ENCODE results near the gene GALNS. TPM values are rescaled to one million over a fixed set of nuclear protein-coding genes. Genes with fewer than 3 reads are reported as not detected.
"Not testable (repeated sequence)": the region's sequence is repeated elsewhere in the genome, so short reads cannot be mapped to it uniquely, and the experiment has no call there.

The GALNS gene
- total RNA-seq, 2 experiments from 2014 or later: 30.8 to 38.8 TPM

- CTCF ChIA-PET: interaction anchor here (1.2 kb wide), 1 partner anchor 30 kb away, joined by 4 read pairs; no protein-coding TSS in a partner anchor
- H3K27ac Mint-ChIP-seq: no peak overlapping the region
- no peaks in the 10 kb centered on the region for H3K9me3 Mint-ChIP-seq (ENCODE audit: low read depth)
- no peak for DNase-seq
- H3K4me1 Mint-ChIP-seq: peaks cover 22% of the 10 kb centered on the region
- ATAC-seq: no peak
- no peak overlapping the region for H3K4me3 Mint-ChIP-seq
- H3K36me3 Mint-ChIP-seq: peaks cover 3% of the 10 kb centered on the region
- H3K27me3 Mint-ChIP-seq: no peaks in the 10 kb centered on the region
These were observed 82.9 kb downstream of the GALNS start for GRCh38 chr16:88773812-88774291.

GRCh38 chr16:88772871-88773811, 83.6 kb downstream of the GALNS start:
- peaks cover 3% of the 10 kb centered on the region for H3K36me3 Mint-ChIP-seq
- CTCF ChIA-PET: interaction anchor here (0.9 to 2.9 kb wide), 3 partner anchors 8 to 30 kb away, joined by 3 to 12 read pairs (median 4); no protein-coding TSS in a partner anchor
- DNase-seq: no peak
- H3K4me3 Mint-ChIP-seq: no peak overlapping the region
- H3K27me3 Mint-ChIP-seq: no peaks in the 10 kb centered on the region
- no peaks in the 10 kb centered on the region for H3K9me3 Mint-ChIP-seq (ENCODE audit: low read depth)
- no peak for ATAC-seq
- H3K4me1 Mint-ChIP-seq: peaks cover 23% of the 10 kb centered on the region
- H3K27ac Mint-ChIP-seq: no peak overlapping the region

DNA sequence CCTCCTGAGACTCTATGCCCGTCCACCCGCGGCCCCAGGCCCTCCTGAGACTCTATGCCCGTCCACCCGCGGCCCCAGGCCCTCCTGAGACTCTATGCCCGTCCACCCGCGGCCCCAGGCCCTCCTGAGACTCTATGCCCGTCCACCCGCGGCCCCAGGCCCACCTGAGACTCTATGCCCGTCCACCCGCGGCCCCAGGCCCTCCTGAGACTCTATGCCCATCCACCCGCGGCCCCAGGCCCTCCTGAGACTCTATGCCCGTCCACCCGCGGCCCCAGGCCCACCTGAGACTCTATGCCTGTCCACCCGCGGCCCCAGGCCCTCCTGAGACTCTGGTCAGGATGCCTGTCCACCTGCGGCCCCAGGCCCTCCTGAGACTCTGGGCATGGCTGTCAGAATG, 85.0 kb downstream of the GALNS start:
- not testable (repeated sequence) for DNase-seq; H3K36me3 Mint-ChIP-seq; ATAC-seq; H3K27me3 Mint-ChIP-seq; H3K4me3 Mint-ChIP-seq; H3K9me3 Mint-ChIP-seq (ENCODE audit: low read depth); H3K27ac Mint-ChIP-seq
- peaks cover 30% of the 10 kb centered on the region for H3K4me1 Mint-ChIP-seq
- CTCF ChIA-PET: interaction anchor here (1.1 to 2.9 kb wide), 2 partner anchors 9 to 34 kb away, joined by 3 to 12 read pairs; no protein-coding TSS in a partner anchor

GRCh38 chr16:88771294-88771772, 85.4 kb downstream of the GALNS start:
- DNase-seq (no peak), ATAC-seq (no peak)
- Mint-ChIP-seq H3K9me3 (ENCODE audit: low read depth) (no peaks in the 10 kb centered on the region), H3K27me3 (no peaks in the 10 kb centered on the region), H3K36me3 (no peaks in the 10 kb centered on the region), H3K27ac (no peak overlapping the region), H3K4me3 (no peak overlapping the region), H3K4me1 (peaks cover 32% of the 10 kb centered on the region)
- CTCF ChIA-PET: interaction anchor here (1.1 to 2.9 kb wide), 2 partner anchors 10 to 34 kb away, joined by 3 to 12 read pairs; no protein-coding TSS in a partner anchor

DNA sequence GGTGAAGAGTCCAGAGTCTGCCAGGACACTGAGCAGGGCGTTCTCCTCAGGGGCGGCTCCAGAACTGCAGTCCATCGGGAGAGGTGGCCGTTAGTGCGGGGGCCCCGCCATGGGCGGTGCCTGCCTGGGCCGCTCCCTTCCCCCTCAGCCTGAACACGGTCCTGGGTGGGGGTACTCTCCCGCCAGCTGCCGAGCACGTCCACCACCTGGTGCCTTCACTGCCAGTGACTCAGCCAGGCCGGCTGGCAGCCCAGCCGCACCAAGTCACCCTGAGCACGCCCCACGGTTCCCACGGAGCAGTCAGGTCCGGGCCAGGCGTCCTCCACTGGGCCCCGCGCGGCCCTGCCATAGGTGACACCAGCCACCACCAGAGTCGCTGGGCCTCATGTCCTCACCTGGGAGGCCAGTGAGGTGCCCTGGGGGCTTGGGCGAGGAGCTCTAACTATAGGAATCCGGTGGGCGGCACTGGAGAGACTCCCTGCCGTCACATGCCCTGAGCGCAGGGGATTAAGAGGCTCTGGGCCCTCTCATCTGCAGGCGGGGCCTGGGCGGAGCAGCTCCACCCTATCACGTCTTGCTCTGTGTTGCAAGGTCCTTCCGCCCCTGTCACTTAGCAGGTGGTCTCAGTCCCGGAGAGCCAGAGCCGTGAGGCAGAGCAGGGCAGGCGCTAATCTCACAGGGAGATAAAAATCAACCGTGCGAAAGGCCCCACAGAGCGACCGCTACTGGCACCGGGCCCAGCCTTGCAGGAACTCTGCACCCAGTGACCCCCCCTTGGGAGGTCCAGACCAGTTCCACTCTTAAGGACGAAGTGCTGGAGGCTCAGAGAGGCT, 86.1 kb downstream of the GALNS start:
- CTCF ChIA-PET: interaction anchor here (1.1 to 2.9 kb wide), 2 partner anchors 11 to 33 kb away, joined by 3 to 12 read pairs; no protein-coding TSS in a partner anchor
- peak; percentile 10 for ATAC-seq
- no peak for DNase-seq
- Mint-ChIP-seq H3K9me3 (ENCODE audit: low read depth) (no peaks in the 10 kb centered on the region), H3K36me3 (no peaks in the 10 kb centered on the region), H3K27ac (no peak overlapping the region), H3K27me3 (no peaks in the 10 kb centered on the region), H3K4me1 (peaks cover 36% of the 10 kb centered on the region), H3K4me3 (no peak overlapping the region)

DNA sequence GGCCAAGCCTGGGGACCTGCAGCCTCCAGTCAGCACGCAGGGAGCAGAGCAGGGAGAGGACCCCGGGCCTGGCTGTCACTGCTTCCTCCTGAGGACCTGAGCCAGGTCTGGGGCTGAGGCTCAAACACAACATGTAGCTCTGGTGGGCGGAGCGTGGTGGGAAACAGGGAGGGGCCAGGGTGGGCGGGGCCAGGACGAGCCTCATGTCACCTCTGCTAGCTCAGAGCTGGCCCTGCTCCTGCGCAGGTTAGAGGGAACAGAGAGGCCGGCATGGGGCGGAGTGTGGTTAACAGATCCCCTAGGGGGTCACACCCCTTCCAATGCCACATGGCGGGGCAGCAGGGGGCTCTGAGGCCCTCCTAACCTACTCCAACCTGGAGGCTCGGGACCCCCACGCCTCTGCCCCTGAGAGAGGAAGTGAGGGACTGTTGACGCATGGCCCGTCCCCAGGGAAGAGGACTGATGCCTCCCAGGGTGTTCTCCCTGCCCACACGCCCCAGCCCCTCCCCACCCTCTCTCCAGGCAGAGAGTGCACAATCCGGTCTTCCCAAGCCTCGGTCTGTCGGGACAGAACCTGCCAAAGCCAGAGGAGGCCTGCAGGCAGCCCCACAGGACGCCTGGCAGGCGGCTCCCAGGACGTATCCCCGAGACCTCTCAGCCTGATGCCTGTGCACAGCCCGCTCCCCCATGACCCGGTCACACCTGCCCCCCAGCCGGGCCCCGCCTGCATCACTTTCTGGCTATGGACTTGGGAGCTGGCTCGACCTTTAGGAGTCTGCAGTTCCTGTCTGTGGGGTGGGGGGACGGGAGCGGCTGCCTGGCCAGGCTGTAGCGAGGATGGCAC, 86.9 kb downstream of the GALNS start:
- no peak overlapping the region for H3K27ac Mint-ChIP-seq
- H3K4me3 Mint-ChIP-seq: no peak overlapping the region
- no peaks in the 10 kb centered on the region for H3K9me3 Mint-ChIP-seq (ENCODE audit: low read depth)
- peaks cover 36% of the 10 kb centered on the region for H3K4me1 Mint-ChIP-seq
- H3K36me3 Mint-ChIP-seq: no peaks in the 10 kb centered on the region
- no peaks in the 10 kb centered on the region for H3K27me3 Mint-ChIP-seq
- CTCF ChIA-PET: interaction anchor here (0.8 to 2.9 kb wide), 2 partner anchors 11 to 32 kb away, joined by 3 to 12 read pairs; no protein-coding TSS in a partner anchor
- DNase-seq (peak; percentile 52), ATAC-seq (peak; percentile 73)

DNA sequence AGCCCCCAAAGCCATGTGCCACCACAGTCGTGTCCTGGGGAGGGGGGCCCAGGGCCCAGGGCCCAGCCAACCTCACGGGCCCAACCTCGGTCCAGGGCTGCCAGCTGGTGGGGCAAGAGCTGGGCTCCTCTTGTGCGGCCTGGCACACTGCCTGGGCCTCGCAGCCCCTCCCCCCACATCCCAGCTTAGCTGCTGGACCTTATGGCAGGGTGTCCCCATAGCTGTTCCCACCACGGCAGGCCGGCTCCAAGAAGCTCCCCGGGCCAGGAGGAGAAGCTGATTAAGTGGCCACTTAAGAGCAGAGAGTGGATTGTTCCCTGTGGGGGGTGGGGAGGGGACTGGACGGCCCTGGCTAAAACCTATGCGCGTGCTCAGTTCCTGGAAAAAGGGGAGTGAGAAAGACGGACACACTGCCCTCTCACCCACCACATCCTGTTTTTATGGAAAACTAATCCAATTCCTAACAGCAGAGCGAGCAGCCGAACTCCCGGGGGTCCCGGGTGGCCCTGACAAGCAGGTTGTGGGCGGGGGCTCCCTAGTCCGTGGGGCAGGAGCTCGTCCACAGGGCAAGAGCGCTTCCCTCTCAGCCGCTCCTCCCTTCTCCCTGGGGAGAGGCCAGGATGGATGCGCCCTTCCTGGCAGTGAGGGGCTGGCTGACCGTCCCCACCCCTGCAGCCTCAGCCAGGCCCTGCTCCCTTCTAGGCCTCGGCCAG, 88.5 kb downstream of the GALNS start:
- peak overlapping the region; percentile 38 for H3K27ac Mint-ChIP-seq
- DNase-seq (no peak), ATAC-seq (no peak)
- H3K36me3 Mint-ChIP-seq: no peaks in the 10 kb centered on the region
- no peaks in the 10 kb centered on the region for H3K9me3 Mint-ChIP-seq (ENCODE audit: low read depth)
- CTCF ChIA-PET: interaction anchor here (1.2 to 2.9 kb wide), 2 partner anchors 25 to 31 kb away, joined by 3 to 8 read pairs; no protein-coding TSS in a partner anchor
- no peak overlapping the region for H3K4me3 Mint-ChIP-seq
- no peaks in the 10 kb centered on the region for H3K27me3 Mint-ChIP-seq
- H3K4me1 Mint-ChIP-seq: peaks cover 37% of the 10 kb centered on the region

GRCh38 chr16:88767546-88768070, 89.1 kb downstream of the GALNS start:
- Mint-ChIP-seq H3K27me3 (no peaks in the 10 kb centered on the region), H3K4me3 (no peak overlapping the region), H3K36me3 (no peaks in the 10 kb centered on the region), H3K9me3 (ENCODE audit: low read depth) (no peaks in the 10 kb centered on the region), H3K4me1 (peaks cover 38% of the 10 kb centered on the region), H3K27ac (peak overlapping the region; percentile 38)
- CTCF ChIA-PET: interaction anchor here (0.9 to 2.9 kb wide), 4 partner anchors 19 to 30 kb away, joined by 3 to 8 read pairs (median 3); no protein-coding TSS in a partner anchor
- DNase-seq: no peak
- ATAC-seq: no peak

DNA sequence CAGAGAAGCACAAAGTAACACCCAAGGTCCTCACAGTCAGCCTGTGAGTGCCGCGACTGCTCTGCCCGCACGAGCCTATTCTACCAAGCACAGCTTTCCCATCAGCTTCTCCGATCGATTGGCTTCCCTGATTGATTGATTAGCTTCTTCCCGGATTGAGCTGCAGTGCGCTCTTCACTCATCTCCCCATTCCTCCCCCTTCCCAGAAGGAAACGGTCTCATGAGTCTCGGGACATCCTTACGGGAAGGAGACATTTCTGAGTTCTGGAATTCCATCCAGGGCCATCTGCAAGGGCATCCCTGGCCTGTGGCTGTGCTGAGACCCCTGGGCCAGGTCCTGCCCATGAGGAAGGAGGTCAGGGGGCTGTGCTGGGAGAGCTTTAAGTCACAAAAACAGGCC, 89.8 kb downstream of the GALNS start:
- no peaks in the 10 kb centered on the region for H3K9me3 Mint-ChIP-seq (ENCODE audit: low read depth)
- CTCF ChIA-PET: interaction anchor here (0.9 to 2.9 kb wide), 4 partner anchors 19 to 30 kb away, joined by 3 to 8 read pairs (median 4); no protein-coding TSS in a partner anchor
- peaks cover 38% of the 10 kb centered on the region for H3K4me1 Mint-ChIP-seq
- no peaks in the 10 kb centered on the region for H3K36me3 Mint-ChIP-seq
- ATAC-seq (no peak), DNase-seq (no peak)
- H3K4me3 Mint-ChIP-seq: no peak overlapping the region
- H3K27me3 Mint-ChIP-seq: no peaks in the 10 kb centered on the region
- peak overlapping the region; percentile 38 for H3K27ac Mint-ChIP-seq

GRCh38 chr16:88764913-88765349, 91.8 kb downstream of the GALNS start:
- H3K4me3 Mint-ChIP-seq: no peak overlapping the region
- H3K4me1 Mint-ChIP-seq: peaks cover 37% of the 10 kb centered on the region
- no peaks in the 10 kb centered on the region for H3K36me3 Mint-ChIP-seq
- CTCF ChIA-PET: interaction anchor here (1.9 kb wide), 1 partner anchor 28 kb away, joined by 5 read pairs; no protein-coding TSS in a partner anchor
- DNase-seq (no peak), ATAC-seq (no peak)
- no peaks in the 10 kb centered on the region for H3K9me3 Mint-ChIP-seq (ENCODE audit: low read depth)
- no peak overlapping the region for H3K27ac Mint-ChIP-seq
- H3K27me3 Mint-ChIP-seq: no peaks in the 10 kb centered on the region

GRCh38 chr16:88764080-88764479, 92.7 kb downstream of the GALNS start:
- Mint-ChIP-seq H3K9me3 (ENCODE audit: low read depth) (no peaks in the 10 kb centered on the region), H3K4me1 (peaks cover 39% of the 10 kb centered on the region), H3K4me3 (no peak overlapping the region), H3K27ac (no peak overlapping the region), H3K36me3 (no peaks in the 10 kb centered on the region), H3K27me3 (no peaks in the 10 kb centered on the region)
- DNase-seq (no peak), ATAC-seq (no peak)
- CTCF ChIA-PET: no interaction called here
